ENCODE data around the gene IFITM1.
"Not testable (repeated sequence)": the region's sequence is repeated elsewhere in the genome, so short reads cannot be mapped to it uniquely, and the experiment has no call there.

- TF ChIP-seq, protein P1, sequence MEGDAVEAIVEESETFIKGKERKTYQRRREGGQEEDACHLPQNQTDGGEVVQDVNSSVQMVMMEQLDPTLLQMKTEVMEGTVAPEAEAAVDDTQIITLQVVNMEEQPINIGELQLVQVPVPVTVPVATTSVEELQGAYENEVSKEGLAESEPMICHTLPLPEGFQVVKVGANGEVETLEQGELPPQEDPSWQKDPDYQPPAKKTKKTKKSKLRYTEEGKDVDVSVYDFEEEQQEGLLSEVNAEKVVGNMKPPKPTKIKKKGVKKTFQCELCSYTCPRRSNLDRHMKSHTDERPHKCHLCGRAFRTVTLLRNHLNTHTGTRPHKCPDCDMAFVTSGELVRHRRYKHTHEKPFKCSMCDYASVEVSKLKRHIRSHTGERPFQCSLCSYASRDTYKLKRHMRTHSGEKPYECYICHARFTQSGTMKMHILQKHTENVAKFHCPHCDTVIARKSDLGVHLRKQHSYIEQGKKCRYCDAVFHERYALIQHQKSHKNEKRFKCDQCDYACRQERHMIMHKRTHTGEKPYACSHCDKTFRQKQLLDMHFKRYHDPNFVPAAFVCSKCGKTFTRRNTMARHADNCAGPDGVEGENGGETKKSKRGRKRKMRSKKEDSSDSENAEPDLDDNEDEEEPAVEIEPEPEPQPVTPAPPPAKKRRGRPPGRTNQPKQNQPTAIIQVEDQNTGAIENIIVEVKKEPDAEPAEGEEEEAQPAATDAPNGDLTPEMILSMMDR (IDR thresholded peaks at IDR 0.05; ENCODE audit: low read length) = not testable (repeated sequence)
- TF ChIP-seq EZH2 (IDR thresholded peaks at IDR 0.05; ENCODE audit: borderline replicate concordance, low read length) = not testable (repeated sequence)
These were observed 35.6 kb downstream of the IFITM1 start for GRCh38 chr11:349270-349954.
